ENCODE results near the gene LARP4.
A peak's percentile ranks its signal among the peaks of the same experiment; 100 is the strongest.

Gene LARP4

DNA sequence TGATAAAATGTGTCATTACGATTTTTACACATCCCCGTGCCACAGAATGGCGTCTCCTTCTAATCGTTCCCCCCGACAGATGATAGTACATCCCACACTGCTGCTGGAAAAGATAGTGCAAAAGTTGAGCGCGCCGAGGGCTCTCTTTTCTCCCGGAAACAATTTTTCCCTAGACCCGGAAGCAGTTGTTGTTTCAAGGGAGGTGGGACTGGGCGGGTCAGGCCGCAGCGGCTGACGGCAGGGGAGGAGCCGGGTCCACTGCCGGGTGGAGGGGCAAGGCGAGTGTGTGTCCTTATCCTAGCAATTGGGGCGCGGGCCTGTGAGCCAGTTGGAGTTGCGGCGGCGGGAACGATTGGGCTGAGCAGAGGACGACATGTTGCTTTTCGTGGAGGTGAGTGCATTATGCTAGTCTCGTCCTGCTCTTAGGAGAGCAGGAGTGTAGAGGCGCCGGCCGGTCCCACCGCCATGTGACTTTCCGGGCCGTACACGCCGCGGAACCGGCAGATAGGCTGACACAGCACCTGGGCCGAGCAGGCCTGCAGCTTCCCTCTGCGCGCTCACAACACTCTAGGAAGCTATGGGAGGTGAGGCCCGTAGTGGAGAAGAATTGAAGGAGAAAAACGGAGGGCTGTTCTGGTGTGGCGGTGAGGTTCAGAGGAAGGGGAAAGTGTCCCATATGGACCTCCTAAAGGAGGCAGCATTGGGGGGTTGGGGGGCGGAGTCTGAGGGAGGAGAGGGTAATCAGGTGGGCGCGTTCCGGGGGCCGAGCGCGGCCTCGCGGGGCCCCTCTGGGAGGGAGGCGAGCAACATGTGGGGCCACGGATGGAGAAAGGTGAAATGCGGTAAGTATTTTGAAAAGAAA lies at the start of gene LARP4 (continued):
- TF ChIP-seq ZNF621 (tag by site-specific recombination; IDR thresholded peaks at IDR 0.05) (no peak), ZNF394 (tag by site-specific recombination; IDR thresholded peaks at IDR 0.05; ENCODE audit: borderline replicate concordance) (peak; percentile 50; the same call in 1 of the 2 replicates), ZNF610 (tag by site-specific recombination; IDR thresholded peaks at IDR 0.05; ENCODE audit: borderline replicate concordance) (no peak), ZNF174 (tag by site-specific recombination; IDR thresholded peaks at IDR 0.05) (no peak), ZNF341 (tag by site-specific recombination; IDR thresholded peaks at IDR 0.05; ENCODE audit: low read depth) (peak; percentile 72), ZNF280C (tag by site-specific recombination; IDR thresholded peaks at IDR 0.05) (no peak), ZBTB8A (tag by site-specific recombination; IDR thresholded peaks at IDR 0.05) (peak; percentile 74), MZF1 (tag by site-specific recombination; IDR thresholded peaks at IDR 0.05; ENCODE audit: borderline replicate concordance) (no peak), ZNF707 (tag by site-specific recombination; IDR thresholded peaks at IDR 0.05) (no peak), ZNF701 (tag by site-specific recombination; IDR thresholded peaks at IDR 0.05) (no peak), ZNF561 (tag by site-specific recombination; IDR thresholded peaks at IDR 0.05; ENCODE audit: borderline replicate concordance) (peak; percentile 32), ZNF548 (tag by site-specific recombination; IDR thresholded peaks at IDR 0.05) (no peak), ZNF76 (tag by site-specific recombination; IDR thresholded peaks at IDR 0.05; ENCODE audit: borderline replicate concordance, low read depth) (no peak), ZNF274 (IDR thresholded peaks at IDR 0.05; ENCODE audit: low read length) (no peak), ZNF274 (tag by site-specific recombination; IDR thresholded peaks at IDR 0.05; ENCODE audit: borderline replicate concordance) (no peak), ZNF558 (tag by site-specific recombination; IDR thresholded peaks at IDR 0.05) (no peak), ZSCAN4 (tag by site-specific recombination; IDR thresholded peaks at IDR 0.05) (peak; percentile 21; the same call in 1 of the 2 replicates), ZNF19 (tag by site-specific recombination; IDR thresholded peaks at IDR 0.05; ENCODE audit: low read depth) (no peak), ZNF335 (tag by site-specific recombination; conservative IDR thresholded peaks at IDR 0.05) (peak; percentile 96), ZNF792 (tag by site-specific recombination; IDR thresholded peaks at IDR 0.05) (peak; percentile 90), YY1 (tag by site-specific recombination; IDR thresholded peaks at IDR 0.05) (peak; percentile 65), ZNF24 (tag by site-specific recombination; IDR thresholded peaks at IDR 0.05) (peak; percentile 74), ZNF629 (tag by site-specific recombination; IDR thresholded peaks at IDR 0.05) (peak; percentile 76), SP3 (tag by site-specific recombination; IDR thresholded peaks at IDR 0.05) (peak; percentile 96), ZNF398 (tag by site-specific recombination; IDR thresholded peaks at IDR 0.05) (peak; percentile 78), REPIN1 (tag by site-specific recombination; IDR thresholded peaks at IDR 0.05; ENCODE audit: low read depth) (no peak; the same call in none of the 2 replicates), ZNF626 (tag by site-specific recombination; IDR thresholded peaks at IDR 0.05) (no peak), SP7 (tag by site-specific recombination; IDR thresholded peaks at IDR 0.05) (peak; percentile 82), HOXA7 (CRISPR knock-in tag; IDR thresholded peaks at IDR 0.05; ENCODE audit: borderline replicate concordance) (no peak)
- TF ChIP-seq, protein P1, sequence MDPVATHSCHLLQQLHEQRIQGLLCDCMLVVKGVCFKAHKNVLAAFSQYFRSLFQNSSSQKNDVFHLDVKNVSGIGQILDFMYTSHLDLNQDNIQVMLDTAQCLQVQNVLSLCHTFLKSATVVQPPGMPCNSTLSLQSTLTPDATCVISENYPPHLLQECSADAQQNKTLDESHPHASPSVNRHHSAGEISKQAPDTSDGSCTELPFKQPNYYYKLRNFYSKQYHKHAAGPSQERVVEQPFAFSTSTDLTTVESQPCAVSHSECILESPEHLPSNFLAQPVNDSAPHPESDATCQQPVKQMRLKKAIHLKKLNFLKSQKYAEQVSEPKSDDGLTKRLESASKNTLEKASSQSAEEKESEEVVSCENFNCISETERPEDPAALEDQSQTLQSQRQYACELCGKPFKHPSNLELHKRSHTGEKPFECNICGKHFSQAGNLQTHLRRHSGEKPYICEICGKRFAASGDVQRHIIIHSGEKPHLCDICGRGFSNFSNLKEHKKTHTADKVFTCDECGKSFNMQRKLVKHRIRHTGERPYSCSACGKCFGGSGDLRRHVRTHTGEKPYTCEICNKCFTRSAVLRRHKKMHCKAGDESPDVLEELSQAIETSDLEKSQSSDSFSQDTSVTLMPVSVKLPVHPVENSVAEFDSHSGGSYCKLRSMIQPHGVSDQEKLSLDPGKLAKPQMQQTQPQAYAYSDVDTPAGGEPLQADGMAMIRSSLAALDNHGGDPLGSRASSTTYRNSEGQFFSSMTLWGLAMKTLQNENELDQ (tag by site-specific recombination; IDR thresholded peaks at IDR 0.05; ENCODE audit: low read depth), result no peak
- TF ChIP-seq, protein P2, sequence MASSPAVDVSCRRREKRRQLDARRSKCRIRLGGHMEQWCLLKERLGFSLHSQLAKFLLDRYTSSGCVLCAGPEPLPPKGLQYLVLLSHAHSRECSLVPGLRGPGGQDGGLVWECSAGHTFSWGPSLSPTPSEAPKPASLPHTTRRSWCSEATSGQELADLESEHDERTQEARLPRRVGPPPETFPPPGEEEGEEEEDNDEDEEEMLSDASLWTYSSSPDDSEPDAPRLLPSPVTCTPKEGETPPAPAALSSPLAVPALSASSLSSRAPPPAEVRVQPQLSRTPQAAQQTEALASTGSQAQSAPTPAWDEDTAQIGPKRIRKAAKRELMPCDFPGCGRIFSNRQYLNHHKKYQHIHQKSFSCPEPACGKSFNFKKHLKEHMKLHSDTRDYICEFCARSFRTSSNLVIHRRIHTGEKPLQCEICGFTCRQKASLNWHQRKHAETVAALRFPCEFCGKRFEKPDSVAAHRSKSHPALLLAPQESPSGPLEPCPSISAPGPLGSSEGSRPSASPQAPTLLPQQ (tag by site-specific recombination; IDR thresholded peaks at IDR 0.05), result peak; percentile 98

Measured in HEK293 (cell line).